Smooth muscle cell (in vitro differentiated cells): ENCODE data around the gene SLC25A10. TPM values are rescaled to one million over a fixed set of nuclear protein-coding genes. Genes with fewer than 3 reads are reported as not detected.
A peak's percentile ranks its signal among the peaks of the same experiment; 100 is the strongest.

Experiments
- DNase-seq: peaks from one replicate; lab custom pipeline; 2025; ENCODE audit not compliant: unreplicated experiment; lab: John Stamatoyannopoulos, UW
- H2AFZ ChIP-seq: fragments of 200-600 bp; sonication (generic); 2 replicates; pipeline ENCODE4 v1.6.0; 2016; ENCODE audit warnings: antibody characterized with exemption, low read depth, mild to moderate bottlenecking
- H3F3A ChIP-seq: fragments of 200-600 bp; sonication (generic); 2 replicates; pipeline ENCODE4 v1.6.0; 2017; ENCODE audit warnings: antibody characterized with exemption, low read depth
- H3K27ac ChIP-seq: fragments of 200-600 bp; sonication (generic); 2 replicates; pipeline ENCODE4 v1.5.1; 2016; ENCODE audit warnings: low read depth, mild to moderate bottlenecking
- H3K27me3 ChIP-seq: fragments of 200-600 bp; sonication (generic); 2 replicates; pipeline ENCODE4 v1.6.1; 2016; ENCODE audit warnings: low read depth, mild to moderate bottlenecking
- H3K36me3 ChIP-seq: fragments of 200-600 bp; sonication (generic); 2 replicates; pipeline ENCODE4 v1.5.1; 2016; ENCODE audit warnings: low read depth
- H3K4me1 ChIP-seq: fragments of 200-600 bp; sonication (generic); 2 replicates; pipeline ENCODE4 v1.5.1; 2016; ENCODE audit warnings: low read depth
- H3K4me2 ChIP-seq: fragments of 200-600 bp; sonication (generic); 2 replicates; pipeline ENCODE4 v1.6.0; 2016; ENCODE audit warnings: mild to moderate bottlenecking
- H3K4me3 ChIP-seq: fragments of 200-600 bp; sonication (generic); 2 replicates; pipeline ENCODE4 v1.5.1; 2016; ENCODE audit warnings: mild to moderate bottlenecking
- H3K79me2 ChIP-seq: fragments of 200-600 bp; sonication (generic); 2 replicates; pipeline ENCODE4 v1.6.0; 2016; ENCODE audit warnings: low read depth, mild to moderate bottlenecking
- H3K9ac ChIP-seq: fragments of 200-600 bp; sonication (generic); 2 replicates; pipeline ENCODE4 v1.6.0; 2016; ENCODE audit warnings: low read depth
- H3K9me3 ChIP-seq: fragments of 200-600 bp; sonication (generic); replicated peaks from 2 replicates; pipeline ENCODE4 v1.5.1; 2016; ENCODE audit warnings: low read depth
- H4K20me1 ChIP-seq: fragments of 200-600 bp; sonication (generic); 2 replicates; pipeline ENCODE4 v1.6.0; 2016; ENCODE audit warnings: low read depth
- WGBS: methylation state at CpG from one replicate; pipeline ENCODE4 v1.1.7; 2016; ENCODE audit warnings: low lambda C conversion rate; 5-methylcytosine and 5-hydroxymethylcytosine counted together
- polyA plus RNA-seq: library from polyadenylated mRNA; unstranded; fragments of >200 nt; fragmentation: Nextera tagmentation; extraction: Ambion mirVana; gene quantifications from 2 replicates; pipeline ENCODE4 v1.2.1, GENCODE V29; 2016
- total RNA-seq: library from RNA; depleted of rRNA; stranded (reverse); fragments of >200 nt; gene quantifications from 2 replicates; pipeline ENCODE4 v1.2.3, GENCODE V29; 2014
- TF ChIP-seq, protein P1 (sequence below): fragments of 200-600 bp; sonication (generic); IDR thresholded peaks from 2 replicates; pipeline ENCODE4 v1.5.1; 2017; ENCODE audit warnings: borderline replicate concordance, mild to moderate bottlenecking, antibody characterized with exemption; ENCODE audit not compliant: insufficient read depth, poor library complexity, severe bottlenecking

SLC25A10 gene
- total and polyA plus RNA-seq, 2 experiments from 2014 or later = 8.4 to 13.0 TPM

- Histone ChIP-seq H3K4me1 (peaks cover 18% of the 10 kb centered on the region), H2AFZ (no peak overlapping the region), H3K4me2 (peak overlapping the region; percentile 95), H3K9me3 (no peaks in the 10 kb centered on the region), H3K4me3 (peak overlapping the region; percentile 98), H4K20me1 (peaks cover 61% of the 10 kb centered on the region), H3K27ac (peak overlapping the region; percentile 98), H3K27me3 (no peaks in the 10 kb centered on the region), H3K79me2 (peaks cover 88% of the 10 kb centered on the region), H3K9ac (peak overlapping the region; percentile 99), H3F3A (no peaks in the 10 kb centered on the region), H3K36me3 (no peaks in the 10 kb centered on the region)
- WGBS = 47% methylated on average over 12 of the region's 12 CpGs
- no peak for DNase-seq
- TF ChIP-seq, protein P1, sequence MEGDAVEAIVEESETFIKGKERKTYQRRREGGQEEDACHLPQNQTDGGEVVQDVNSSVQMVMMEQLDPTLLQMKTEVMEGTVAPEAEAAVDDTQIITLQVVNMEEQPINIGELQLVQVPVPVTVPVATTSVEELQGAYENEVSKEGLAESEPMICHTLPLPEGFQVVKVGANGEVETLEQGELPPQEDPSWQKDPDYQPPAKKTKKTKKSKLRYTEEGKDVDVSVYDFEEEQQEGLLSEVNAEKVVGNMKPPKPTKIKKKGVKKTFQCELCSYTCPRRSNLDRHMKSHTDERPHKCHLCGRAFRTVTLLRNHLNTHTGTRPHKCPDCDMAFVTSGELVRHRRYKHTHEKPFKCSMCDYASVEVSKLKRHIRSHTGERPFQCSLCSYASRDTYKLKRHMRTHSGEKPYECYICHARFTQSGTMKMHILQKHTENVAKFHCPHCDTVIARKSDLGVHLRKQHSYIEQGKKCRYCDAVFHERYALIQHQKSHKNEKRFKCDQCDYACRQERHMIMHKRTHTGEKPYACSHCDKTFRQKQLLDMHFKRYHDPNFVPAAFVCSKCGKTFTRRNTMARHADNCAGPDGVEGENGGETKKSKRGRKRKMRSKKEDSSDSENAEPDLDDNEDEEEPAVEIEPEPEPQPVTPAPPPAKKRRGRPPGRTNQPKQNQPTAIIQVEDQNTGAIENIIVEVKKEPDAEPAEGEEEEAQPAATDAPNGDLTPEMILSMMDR = no peak
Measured at GRCh38 chr17:81685108-81685507, 27.0 kb upstream of the SLC25A10 start.

DNA sequence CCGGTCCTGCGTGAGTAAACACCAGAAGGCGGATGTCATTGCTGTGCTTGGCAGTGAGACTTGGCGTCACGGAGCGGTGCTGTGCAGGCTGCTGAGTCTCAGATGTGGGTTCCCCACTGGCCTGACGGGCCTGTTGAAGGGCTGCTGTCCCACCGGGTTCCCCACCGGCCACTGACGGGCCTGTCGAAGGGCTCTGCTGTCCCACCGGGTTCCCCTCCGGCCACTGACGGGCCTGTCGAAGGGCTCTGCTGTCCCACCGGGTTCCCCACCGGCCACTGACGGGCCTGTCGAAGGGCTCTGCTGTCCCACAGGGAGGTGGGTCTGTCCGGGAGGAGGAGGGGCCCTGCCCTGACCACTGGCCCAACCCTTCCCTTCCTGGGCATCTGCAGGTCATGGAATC, 25.5 kb upstream of the SLC25A10 start:
- Histone ChIP-seq H3F3A (no peaks in the 10 kb centered on the region), H3K4me2 (no peak overlapping the region), H3K27ac (no peak overlapping the region), H3K4me3 (no peak overlapping the region), H3K9ac (no peak overlapping the region), H3K4me1 (peaks cover 18% of the 10 kb centered on the region), H2AFZ (no peak overlapping the region), H4K20me1 (peaks cover 75% of the 10 kb centered on the region), H3K9me3 (no peaks in the 10 kb centered on the region), H3K79me2 (peaks cover 74% of the 10 kb centered on the region), H3K27me3 (no peaks in the 10 kb centered on the region), H3K36me3 (no peaks in the 10 kb centered on the region)
- no peak for DNase-seq
- TF ChIP-seq, protein P1 = no peak
- WGBS = 97% methylated on average over 20 of the region's 20 CpGs

DNA sequence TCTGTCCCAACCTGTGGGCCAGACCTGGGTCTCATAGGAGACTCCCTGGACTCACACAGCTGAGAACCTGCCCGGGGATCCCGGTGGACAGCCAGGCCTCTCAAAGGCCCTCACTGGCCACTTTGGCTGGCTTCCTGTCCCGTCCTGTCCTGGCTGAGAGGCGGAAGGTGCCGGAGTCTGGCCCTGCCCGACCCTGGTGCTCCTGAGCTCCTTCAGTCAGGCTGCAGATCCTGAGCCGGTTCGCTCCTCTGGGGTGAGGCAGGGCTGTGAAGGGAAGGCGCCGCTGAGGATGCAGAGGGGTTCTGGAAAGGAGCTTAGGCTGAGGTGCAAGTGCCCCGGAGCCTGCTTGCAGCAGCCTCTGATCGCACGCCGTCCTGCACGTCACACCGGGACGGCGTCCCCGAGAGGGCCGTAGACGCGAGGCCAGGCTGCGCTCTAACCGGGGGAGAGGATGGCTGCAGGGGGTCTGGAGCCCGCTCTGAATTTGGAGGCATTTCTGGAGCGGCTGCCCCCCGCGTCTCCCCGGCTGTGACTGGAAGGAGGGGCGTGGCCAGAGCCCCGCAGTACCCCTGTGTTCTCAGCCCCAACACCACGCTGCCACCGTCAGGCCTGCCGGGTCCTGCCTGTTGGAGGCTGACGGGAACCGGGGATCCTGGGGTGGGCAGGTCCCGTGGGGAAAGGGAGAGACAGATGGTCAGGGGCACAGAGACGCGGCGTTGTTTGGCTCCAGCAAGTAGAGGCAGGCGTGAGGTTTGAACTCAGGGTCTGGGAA, 24.1 kb upstream of the SLC25A10 start:
- Histone ChIP-seq H3K9me3 (no peaks in the 10 kb centered on the region), H2AFZ (no peak overlapping the region), H3K4me1 (peaks cover 13% of the 10 kb centered on the region), H3K36me3 (no peaks in the 10 kb centered on the region), H3K4me3 (no peak overlapping the region), H3F3A (no peaks in the 10 kb centered on the region), H3K9ac (no peak overlapping the region), H3K4me2 (no peak overlapping the region), H3K27ac (no peak overlapping the region), H3K27me3 (no peaks in the 10 kb centered on the region), H4K20me1 (peaks cover 85% of the 10 kb centered on the region), H3K79me2 (peaks cover 61% of the 10 kb centered on the region)
- no peak for DNase-seq
- TF ChIP-seq, protein P1 = no peak
- 98% methylated on average over 36 of the region's 41 CpGs for WGBS

DNA sequence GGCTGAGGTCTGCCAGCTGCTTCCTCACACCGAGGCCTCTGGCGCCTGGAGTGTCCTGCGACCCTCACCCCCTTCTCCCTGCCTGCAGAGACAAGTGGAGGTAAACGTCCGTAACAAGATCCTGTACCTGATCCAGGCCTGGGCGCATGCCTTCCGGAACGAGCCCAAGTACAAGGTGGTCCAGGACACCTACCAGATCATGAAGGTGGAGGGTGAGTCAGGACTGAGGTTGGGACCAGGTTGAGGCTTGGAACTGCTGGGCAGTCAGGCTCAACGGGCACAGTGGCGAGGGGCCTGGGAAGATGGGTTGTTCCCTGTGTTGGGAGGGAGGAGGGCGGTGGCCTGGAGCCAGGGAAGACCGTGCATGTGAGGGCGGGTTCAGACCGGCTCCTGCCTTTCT, 23.5 kb upstream of the SLC25A10 start:
- TF ChIP-seq, protein P1 = no peak
- H3K27ac ChIP-seq = no peak overlapping the region
- H3K4me2 ChIP-seq = no peak overlapping the region
- H2AFZ ChIP-seq = no peak overlapping the region
- peaks cover 89% of the 10 kb centered on the region for H4K20me1 ChIP-seq
- 98% methylated on average over 14 of the region's 14 CpGs for WGBS
- no peak for DNase-seq
- H3K9me3 ChIP-seq = no peaks in the 10 kb centered on the region
- no peak overlapping the region for H3K4me3 ChIP-seq
- H3K9ac ChIP-seq = no peak overlapping the region
- no peaks in the 10 kb centered on the region for H3F3A ChIP-seq
- H3K4me1 ChIP-seq = peaks cover 13% of the 10 kb centered on the region
- no peaks in the 10 kb centered on the region for H3K36me3 ChIP-seq
- peaks cover 55% of the 10 kb centered on the region for H3K79me2 ChIP-seq
- no peaks in the 10 kb centered on the region for H3K27me3 ChIP-seq
